Esophagus muscularis mucosa (tissue), 4 donors: ENCODE results near the gene TROAP.

ENCODE experiments used
- CTCF ChIP-seq, 3 experiments: fragments of 200-600 bp in 2 of 3; fragments of 450-650 bp in 1 of 3; sonication (generic) in 2 of 3; IDR thresholded peaks; one replicate each; pipeline ENCODE4 v1.5.1; 2017 to 2019; ENCODE audit warnings: antibody characterized with exemption in 3 of 3, mild to moderate bottlenecking in 2 of 3, moderate library complexity in 1 of 3
- EP300 ChIP-seq: sonication (generic); formaldehyde crosslinking; IDR thresholded peaks from one replicate; pipeline ENCODE4 v1.6.1; 2017; ENCODE audit warnings: antibody characterized with exemption
- POLR2A ChIP-seq: fragments of 450-650 bp; IDR thresholded peaks from one replicate; pipeline ENCODE4 v1.6.1; 2017; ENCODE audit warnings: antibody characterized with exemption, moderate library complexity, mild to moderate bottlenecking, low read depth
- POLR2AphosphoS5 ChIP-seq, 2 donors: sonication (generic); formaldehyde crosslinking; IDR thresholded peaks; one replicate each; pipeline ENCODE4 v1.6.1; 2017; ENCODE audit warnings: antibody characterized with exemption in 2 of 2

- TF ChIP-seq CTCF (IDR thresholded peaks at IDR 0.05) (no peak), POLR2AphosphoS5 (IDR thresholded peaks at IDR 0.05) (no peak), EP300 (no peak), POLR2A (no peak)
Observed at GRCh38 chr12:49305762-49306510, 17.1 kb upstream of the TROAP start.
